IMR-90 (cell line): ENCODE measurements around the gene BCL2L11.

Experiments used
- BHLHE40 ChIP-seq: fragments of 150-350 bp; IDR thresholded peaks from 2 replicates; pipeline ENCODE4 v1.6.1; 2016; ENCODE audit warnings: mild to moderate bottlenecking, low read depth, low read length
- CEBPB ChIP-seq: IDR thresholded peaks from 2 replicates; pipeline ENCODE4 v1.6.1; 2012; ENCODE audit warnings: low read depth, low read length, improper control_type of control experiment
- FOS ChIP-seq: fragments of 150-350 bp; IDR thresholded peaks from 2 replicates; pipeline ENCODE4 v1.6.1; 2016; ENCODE audit warnings: low read depth, low read length
- MAFK ChIP-seq: IDR thresholded peaks from 2 replicates; pipeline ENCODE4 v1.6.1; 2012; ENCODE audit warnings: low read depth, low read length, improper control_type of control experiment
- MXI1 ChIP-seq: IDR thresholded peaks from 2 replicates; pipeline ENCODE4 v1.6.1; 2012; ENCODE audit warnings: low read depth, mild to moderate bottlenecking, low read length, moderate library complexity, borderline replicate concordance
- NFE2L2 ChIP-seq: fragments of 150-350 bp; IDR thresholded peaks from 2 replicates; pipeline ENCODE4 v1.6.1; 2016; ENCODE audit warnings: low read depth, mild to moderate bottlenecking, low read length
- POLR2A ChIP-seq: IDR thresholded peaks from 2 replicates; pipeline ENCODE4 v1.6.1; 2012; ENCODE audit warnings: mild to moderate bottlenecking, low read depth, low read length
- RAD21 ChIP-seq: IDR thresholded peaks from 2 replicates; pipeline ENCODE4 v1.6.1; 2012; ENCODE audit warnings: low read length, improper control_type of control experiment
- SMC3 ChIP-seq: fragments of 150-350 bp; IDR thresholded peaks from 2 replicates; pipeline ENCODE4 v1.6.1; 2016; ENCODE audit warnings: low read depth, mild to moderate bottlenecking, antibody characterized with exemption, low read length, moderate library complexity
- TF ChIP-seq, protein P1 (sequence below): conservative IDR thresholded peaks from 2 replicates; pipeline ENCODE4 v1.5.1; 2012; ENCODE audit warnings: mild to moderate bottlenecking, low read depth, low read length, improper control_type of control experiment
- TF ChIP-seq, protein P2 (sequence below): fragments of 150-350 bp; IDR thresholded peaks from 2 replicates; pipeline ENCODE4 v1.6.1; 2017; ENCODE audit warnings: mild to moderate bottlenecking, antibody characterized with exemption, low read length, low read depth

GRCh38 chr2:111191877-111192276 is 71.2 kb downstream of the BCL2L11 start:
- TF ChIP-seq, protein P1, sequence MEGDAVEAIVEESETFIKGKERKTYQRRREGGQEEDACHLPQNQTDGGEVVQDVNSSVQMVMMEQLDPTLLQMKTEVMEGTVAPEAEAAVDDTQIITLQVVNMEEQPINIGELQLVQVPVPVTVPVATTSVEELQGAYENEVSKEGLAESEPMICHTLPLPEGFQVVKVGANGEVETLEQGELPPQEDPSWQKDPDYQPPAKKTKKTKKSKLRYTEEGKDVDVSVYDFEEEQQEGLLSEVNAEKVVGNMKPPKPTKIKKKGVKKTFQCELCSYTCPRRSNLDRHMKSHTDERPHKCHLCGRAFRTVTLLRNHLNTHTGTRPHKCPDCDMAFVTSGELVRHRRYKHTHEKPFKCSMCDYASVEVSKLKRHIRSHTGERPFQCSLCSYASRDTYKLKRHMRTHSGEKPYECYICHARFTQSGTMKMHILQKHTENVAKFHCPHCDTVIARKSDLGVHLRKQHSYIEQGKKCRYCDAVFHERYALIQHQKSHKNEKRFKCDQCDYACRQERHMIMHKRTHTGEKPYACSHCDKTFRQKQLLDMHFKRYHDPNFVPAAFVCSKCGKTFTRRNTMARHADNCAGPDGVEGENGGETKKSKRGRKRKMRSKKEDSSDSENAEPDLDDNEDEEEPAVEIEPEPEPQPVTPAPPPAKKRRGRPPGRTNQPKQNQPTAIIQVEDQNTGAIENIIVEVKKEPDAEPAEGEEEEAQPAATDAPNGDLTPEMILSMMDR = no peak
- no peak for TF ChIP-seq MXI1
- no peak for TF ChIP-seq POLR2A
- TF ChIP-seq, protein P2, sequence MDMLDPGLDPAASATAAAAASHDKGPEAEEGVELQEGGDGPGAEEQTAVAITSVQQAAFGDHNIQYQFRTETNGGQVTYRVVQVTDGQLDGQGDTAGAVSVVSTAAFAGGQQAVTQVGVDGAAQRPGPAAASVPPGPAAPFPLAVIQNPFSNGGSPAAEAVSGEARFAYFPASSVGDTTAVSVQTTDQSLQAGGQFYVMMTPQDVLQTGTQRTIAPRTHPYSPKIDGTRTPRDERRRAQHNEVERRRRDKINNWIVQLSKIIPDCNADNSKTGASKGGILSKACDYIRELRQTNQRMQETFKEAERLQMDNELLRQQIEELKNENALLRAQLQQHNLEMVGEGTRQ = no peak
- TF ChIP-seq BHLHE40 = no peak
- TF ChIP-seq RAD21 = no peak
- no peak for TF ChIP-seq MAFK
- no peak for TF ChIP-seq NFE2L2
- TF ChIP-seq SMC3 = no peak
- TF ChIP-seq FOS = no peak
- TF ChIP-seq CEBPB = no peak
